Measurements from ENCODE around the gene PLAAT3.
"Not testable (repeated sequence)": the region's sequence is repeated elsewhere in the genome, so short reads cannot be mapped to it uniquely, and the experiment has no call there.

Gene PLAAT3

GRCh38 chr11:63635762-63636465 is 21.7 kb upstream of the PLAAT3 start:
- FAIRE-seq = no peak
- peak; percentile 75 for TF ChIP-seq CTCF (IDR thresholded peaks at IDR 0.05; ENCODE audit: insufficient read depth, missing control alignments)
- peak; percentile 70 for DNase-seq (ENCODE audit: insufficient read length, low spot score)

GRCh38 chr11:63629426-63629825 is 15.2 kb upstream of the PLAAT3 start:
- no peak for TF ChIP-seq CTCF (IDR thresholded peaks at IDR 0.05; ENCODE audit: insufficient read depth, missing control alignments)
- DNase-seq (ENCODE audit: insufficient read length, low spot score) = no peak
- no peak for FAIRE-seq

- FAIRE-seq (no peak), DNase-seq (ENCODE audit: insufficient read length, low spot score) (no peak)
- TF ChIP-seq CTCF (IDR thresholded peaks at IDR 0.05; ENCODE audit: insufficient read depth, missing control alignments) = no peak
These were observed 9.4 kb upstream of the PLAAT3 start for GRCh38 chr11:63623513-63624140.

- DNase-seq (ENCODE audit: insufficient read length, low spot score) = no peak
- TF ChIP-seq CTCF (IDR thresholded peaks at IDR 0.05; ENCODE audit: insufficient read depth, missing control alignments) = no peak
- no peak for FAIRE-seq
These were observed 8.1 kb upstream of the PLAAT3 start for GRCh38 chr11:63622323-63622722.

- FAIRE-seq (no peak), DNase-seq (ENCODE audit: insufficient read length, low spot score) (no peak)
- TF ChIP-seq CTCF (IDR thresholded peaks at IDR 0.05; ENCODE audit: insufficient read depth, missing control alignments) = no peak
These were observed 6.8 kb upstream of the PLAAT3 start for GRCh38 chr11:63621071-63621470.

GRCh38 chr11:63619967-63620366 is 5.7 kb upstream of the PLAAT3 start:
- no peak for FAIRE-seq
- TF ChIP-seq CTCF (IDR thresholded peaks at IDR 0.05; ENCODE audit: insufficient read depth, missing control alignments) = no peak
- DNase-seq (ENCODE audit: insufficient read length, low spot score) = no peak

- DNase-seq (ENCODE audit: insufficient read length, low spot score); FAIRE-seq: not testable (repeated sequence)
These were observed 3.5 kb upstream of the PLAAT3 start for GRCh38 chr11:63617686-63618085.
